Measurements from ENCODE around the gene HIVEP3. TPM values are rescaled to one million over a fixed set of nuclear protein-coding genes. Genes with fewer than 3 reads are reported as not detected.

Gene HIVEP3
- total RNA-seq, 1 donor, result 1.2 TPM

DNA sequence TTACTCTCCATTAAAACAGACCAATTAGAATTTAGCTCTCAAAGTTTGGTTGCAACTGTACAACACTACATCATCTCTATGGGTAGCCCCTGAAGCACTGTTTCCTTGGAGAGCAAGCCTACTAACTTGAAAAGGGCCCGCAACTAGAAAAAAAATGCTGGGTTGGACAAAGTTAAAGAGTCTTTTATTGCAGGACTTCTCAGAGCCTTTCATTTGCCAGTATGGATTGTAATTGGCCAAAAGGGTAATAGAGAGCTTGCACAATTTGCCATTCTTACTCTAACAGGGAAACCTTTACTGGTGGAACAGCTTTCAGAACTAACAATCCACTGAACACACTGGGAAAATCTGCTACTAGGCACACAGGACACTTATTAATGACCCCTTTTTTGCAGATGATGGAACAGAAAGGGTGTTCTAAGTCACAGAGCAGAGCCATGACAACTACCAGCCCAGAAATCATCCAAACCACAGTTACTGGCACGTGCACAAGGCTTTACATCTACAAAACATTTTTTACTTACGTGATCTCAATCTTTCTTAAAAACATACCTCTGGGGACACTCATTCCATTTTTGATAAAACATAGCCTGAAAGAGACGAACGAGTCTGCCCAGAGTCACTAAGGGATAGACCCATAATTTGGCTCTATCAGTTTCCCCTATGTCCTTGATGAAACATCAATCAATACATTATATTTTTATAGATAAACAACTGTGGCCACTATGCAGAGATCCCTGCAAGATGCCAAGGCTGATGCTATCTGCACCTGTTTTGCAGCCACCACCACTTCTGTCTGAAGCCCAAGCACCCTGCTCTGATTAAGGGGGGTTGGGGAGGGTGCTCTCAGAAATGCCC is 257.9 kb downstream of the HIVEP3 start:
- no peak overlapping the region for H3K4me3 ChIP-seq (ENCODE audit: low read depth, low read length)
- peak; percentile 26 for DNase-seq (ENCODE audit: low read depth)
- no peak for TF ChIP-seq CTCF (IDR thresholded peaks at IDR 0.05; ENCODE audit: insufficient read depth, low read length)

GRCh38 chr1:41659903-41660302 is 258.8 kb downstream of the HIVEP3 start:
- no peak for TF ChIP-seq CTCF (IDR thresholded peaks at IDR 0.05; ENCODE audit: insufficient read depth, low read length)
- DNase-seq (ENCODE audit: low read depth), result no peak

DNA sequence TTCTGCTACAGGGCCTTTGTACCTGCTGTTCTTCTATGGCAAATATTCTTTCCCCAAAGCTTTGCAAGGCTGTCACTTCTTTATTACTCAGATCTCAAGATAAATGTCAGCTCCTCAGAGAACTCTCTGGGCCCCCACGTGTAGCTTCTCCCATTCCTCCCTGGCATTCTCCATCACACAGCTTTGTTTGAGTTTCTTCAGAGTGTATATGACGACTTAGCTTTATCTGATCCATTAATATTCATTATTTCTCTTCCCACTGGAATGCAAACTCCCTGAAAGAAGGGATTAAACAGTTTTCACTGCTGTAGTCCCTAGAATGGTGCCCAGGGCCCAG is 259.6 kb downstream of the HIVEP3 start:
- H3K4me3 ChIP-seq (ENCODE audit: low read depth, low read length), result no peak overlapping the region
- no peak for DNase-seq (ENCODE audit: low read depth)
- TF ChIP-seq CTCF (IDR thresholded peaks at IDR 0.05; ENCODE audit: insufficient read depth, low read length), result no peak

More at GRCh38 chr1:41659903-41660302, 258.8 kb downstream of the HIVEP3 start:
- no peak overlapping the region for H3K4me3 ChIP-seq (ENCODE audit: low read depth, low read length)

- no peak for TF ChIP-seq CTCF (IDR thresholded peaks at IDR 0.05; ENCODE audit: insufficient read depth, low read length)
- DNase-seq (ENCODE audit: low read depth), result no peak
- H3K4me3 ChIP-seq (ENCODE audit: low read depth, low read length), result no peak overlapping the region
Measured at GRCh38 chr1:41658431-41659158, 260.1 kb downstream of the HIVEP3 start.

- TF ChIP-seq CTCF (IDR thresholded peaks at IDR 0.05; ENCODE audit: insufficient read depth, low read length), result no peak
- DNase-seq (ENCODE audit: low read depth), result no peak
- no peak overlapping the region for H3K4me3 ChIP-seq (ENCODE audit: low read depth, low read length)
Measured at GRCh38 chr1:41657679-41658295, 260.9 kb downstream of the HIVEP3 start.

DNA sequence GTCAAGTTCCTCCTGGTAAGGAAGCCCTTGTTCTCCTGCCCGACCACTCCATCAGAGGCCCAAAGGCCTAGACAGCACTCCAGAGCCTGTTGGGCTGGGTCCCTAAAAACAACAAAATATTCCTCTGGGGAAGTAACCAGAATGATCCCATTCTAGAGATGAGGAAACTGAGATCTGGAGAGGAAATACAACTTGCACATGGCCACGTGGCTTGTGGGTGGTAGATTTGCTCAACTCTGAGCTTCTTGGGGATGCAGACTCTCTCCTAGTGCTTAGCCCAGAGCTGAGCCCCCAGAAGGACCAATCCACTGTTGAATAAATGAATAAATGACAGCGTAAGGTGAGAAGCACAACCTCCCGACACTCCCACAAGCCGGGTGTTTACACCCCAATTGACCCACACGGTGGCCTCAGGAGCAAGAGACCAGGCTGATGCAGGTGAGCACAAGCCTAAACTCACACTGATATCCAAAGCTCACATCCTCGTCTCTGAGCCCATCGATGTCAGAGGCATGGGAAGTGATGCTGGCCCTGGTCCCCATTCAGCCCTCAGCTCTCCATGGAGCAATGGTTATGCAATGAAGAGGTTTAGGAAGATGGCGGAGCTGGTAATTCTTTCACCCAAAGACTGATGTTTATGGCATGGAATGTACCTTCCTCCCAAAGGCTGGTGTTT is 261.8 kb downstream of the HIVEP3 start:
- no peak overlapping the region for H3K4me3 ChIP-seq (ENCODE audit: low read depth, low read length)
- TF ChIP-seq CTCF (IDR thresholded peaks at IDR 0.05; ENCODE audit: insufficient read depth, low read length), result no peak
- DNase-seq (ENCODE audit: low read depth), result no peak

Measured in fibroblast of the aortic adventitia (primary cell).